Stimulated activated CD8-positive, alpha-beta memory T cell treated with anti-CD3 and anti-CD28 coated beads, Interleukin-12 subunit alpha, Interleukin-12 subunit beta, amount 100 ng/mL, for 4 hours (primary cell): Measurements from ENCODE around the gene DCAF8.

Experiments used
- DNase-seq: peaks from one replicate; pipeline ENCODE4 v3.0.0-alpha.2; 2020; ENCODE audit warnings: low read depth

The DCAF8 gene

GRCh38 chr1:160225345-160225744 is 37.0 kb downstream of the DCAF8 start:
- no peak for DNase-seq

GRCh38 chr1:160224606-160225005 is 37.7 kb downstream of the DCAF8 start:
- DNase-seq, result no peak

GRCh38 chr1:160222546-160222945 is 39.8 kb downstream of the DCAF8 start:
- DNase-seq, result no peak

- no peak for DNase-seq
Measured at GRCh38 chr1:160221089-160221488, 41.3 kb downstream of the DCAF8 start.

- no peak for DNase-seq
Measured at GRCh38 chr1:160220301-160220700, 42.0 kb downstream of the DCAF8 start.

- no peak for DNase-seq
Measured at GRCh38 chr1:160219062-160219929, 43.1 kb downstream of the DCAF8 start.

GRCh38 chr1:160217481-160218051 is 44.8 kb downstream of the DCAF8 start:
- no peak for DNase-seq

- no peak for DNase-seq
Measured at GRCh38 chr1:160216301-160216700, 46.0 kb downstream of the DCAF8 start.

GRCh38 chr1:160214481-160215140 is 47.7 kb downstream of the DCAF8 start:
- DNase-seq, result no peak

- no peak for DNase-seq
Measured at GRCh38 chr1:160211046-160211790, 51.1 kb downstream of the DCAF8 start.

- no peak for DNase-seq
Measured at GRCh38 chr1:160210561-160210960, 51.8 kb downstream of the DCAF8 start.

GRCh38 chr1:160209321-160210046 is 52.9 kb downstream of the DCAF8 start:
- no peak for DNase-seq

GRCh38 chr1:160208557-160209320 is 53.6 kb downstream of the DCAF8 start:
- no peak for DNase-seq

- no peak for DNase-seq
Measured at GRCh38 chr1:160207771-160208556, 54.4 kb downstream of the DCAF8 start.

- DNase-seq, result no peak
Measured at GRCh38 chr1:160207118-160207650, 55.2 kb downstream of the DCAF8 start.

GRCh38 chr1:160206421-160207117 is 55.8 kb downstream of the DCAF8 start:
- no peak for DNase-seq

- DNase-seq, result peak; percentile 40
Measured at GRCh38 chr1:160206036-160206389, 56.3 kb downstream of the DCAF8 start.

GRCh38 chr1:160205242-160206035 is 56.9 kb downstream of the DCAF8 start, which contains the start of gene PEA15:
Gene PEA15, plus strand, starts transcription at chr1:160205384. Its CDS starts 6,161 bp downstream, at chr1:160211545.
- DNase-seq, result peak; percentile 58
